C4-2B (cell line): Measurements from ENCODE around the gene MTHFD2L.

ENCODE experiments used
- CTCF ChIP-seq: fragments of 450-650 bp; conservative IDR thresholded peaks from 2 replicates; pipeline ENCODE4 v1.5.1; 2017; ENCODE audit warnings: mild to moderate bottlenecking
- ZFX ChIP-seq: fragments of 450-650 bp; IDR thresholded peaks from 2 replicates; pipeline ENCODE4 v1.6.1; 2017

GRCh38 chr4:74181219-74181618 lies 23.3 kb downstream of the MTHFD2L start:
- TF ChIP-seq CTCF (no peak), ZFX (no peak)
